ENCODE results near the gene MOV10L1. TPM values are rescaled to one million over a fixed set of nuclear protein-coding genes. Genes with fewer than 3 reads are reported as not detected.

MOV10L1 gene
- total RNA-seq, 2 experiments from 2014 or later = 0.22 to 1.1 TPM

- H4K20me1 ChIP-seq (ENCODE audit: insufficient read depth, low read length) = no peaks in the 10 kb centered on the region
- no peaks in the 10 kb centered on the region for H3K9me3 ChIP-seq (ENCODE audit: low read length)
- DNase-seq (ENCODE audit: low spot score) = no peak
- H3K79me2 ChIP-seq (ENCODE audit: insufficient read depth, low read depth, low read length) = no peaks in the 10 kb centered on the region
- BruUV-seq (replicated peaks) = no TSS peak
- H3K36me3 ChIP-seq (ENCODE audit: insufficient read depth, low read length) = peaks cover 86% of the 10 kb centered on the region
- TF ChIP-seq CTCF (conservative IDR thresholded peaks at IDR 0.05; ENCODE audit: low read length) = no peak
- TF ChIP-seq EZH2phosphoT487 (IDR thresholded peaks at IDR 0.05; ENCODE audit: borderline replicate concordance, low read depth, low read length) = no peak
- H2AFZ ChIP-seq (ENCODE audit: low read length) = no peak overlapping the region
- H3K27ac ChIP-seq (ENCODE audit: low read depth, low read length, poor library complexity, severe bottlenecking) = no peak overlapping the region
- POLR2A ChIA-PET = no interaction called here
- no peak overlapping the region for H3K4me3 ChIP-seq (ENCODE audit: low read depth, low read length, poor library complexity, severe bottlenecking)
- peaks cover 14% of the 10 kb centered on the region for H3K4me1 ChIP-seq (ENCODE audit: insufficient read depth, low read length, poor library complexity, severe bottlenecking)
- H3K9me2 ChIP-seq (ENCODE audit: insufficient read depth, low read length) = no peaks in the 10 kb centered on the region
- CTCF ChIA-PET (ENCODE audit: unreplicated experiment) = no interaction called here
- intact Hi-C loops (cut with micrococcal nuclease; ENCODE audit: unreplicated experiment) = no loop called here
- no peak overlapping the region for H3K4me2 ChIP-seq (ENCODE audit: low read length)
These were observed 120.8 kb downstream of the MOV10L1 start for GRCh38 chr22:50210378-50211139.

- H3K4me2 ChIP-seq (ENCODE audit: low read length) = no peak overlapping the region
- H3K9me2 ChIP-seq (ENCODE audit: insufficient read depth, low read length) = no peaks in the 10 kb centered on the region
- ChIA-PET POLR2A (no interaction called here), CTCF (ENCODE audit: unreplicated experiment) (no interaction called here)
- no peaks in the 10 kb centered on the region for H3K9me3 ChIP-seq (ENCODE audit: low read length)
- H3K36me3 ChIP-seq (ENCODE audit: insufficient read depth, low read length) = peaks cover 88% of the 10 kb centered on the region
- no peak overlapping the region for H2AFZ ChIP-seq (ENCODE audit: low read length)
- H4K20me1 ChIP-seq (ENCODE audit: insufficient read depth, low read length) = no peaks in the 10 kb centered on the region
- no TSS peak for BruUV-seq (replicated peaks)
- H3K4me1 ChIP-seq (ENCODE audit: insufficient read depth, low read length, poor library complexity, severe bottlenecking) = peaks cover 14% of the 10 kb centered on the region
- DNase-seq (ENCODE audit: low spot score) = no peak
- intact Hi-C loops (cut with micrococcal nuclease; ENCODE audit: unreplicated experiment) = no loop called here
- no peaks in the 10 kb centered on the region for H3K79me2 ChIP-seq (ENCODE audit: insufficient read depth, low read depth, low read length)
- H3K27ac ChIP-seq (ENCODE audit: low read depth, low read length, poor library complexity, severe bottlenecking) = no peak overlapping the region
- no peak overlapping the region for H3K4me3 ChIP-seq (ENCODE audit: low read depth, low read length, poor library complexity, severe bottlenecking)
- no peak for TF ChIP-seq EZH2phosphoT487 (IDR thresholded peaks at IDR 0.05; ENCODE audit: borderline replicate concordance, low read depth, low read length)
- TF ChIP-seq CTCF (conservative IDR thresholded peaks at IDR 0.05; ENCODE audit: low read length) = no peak
These were observed 121.3 kb downstream of the MOV10L1 start for GRCh38 chr22:50211147-50211546.

Other genes starting within 250 kb of the MOV10L1 start
- gene ZBED4, start 236.2 kb upstream of the MOV10L1 start, total RNA-seq (2014; rRNA removed; shearing (Covaris generic)) = 27.8 and 30.4 TPM in 2 replicates
- gene ZBED4, start 236.2 kb upstream of the MOV10L1 start, total RNA-seq (2022) = 31.6 and 33.6 TPM in 2 replicates
- 6.4 and 11.7 TPM in 2 replicates for gene ALG12, start 171.6 kb upstream of the MOV10L1 start, total RNA-seq (2014; rRNA removed; shearing (Covaris generic))
- 11.4 and 14.0 TPM in 2 replicates for gene ALG12, start 171.6 kb upstream of the MOV10L1 start, total RNA-seq (2022)
- gene CRELD2, start 171.4 kb upstream of the MOV10L1 start, total RNA-seq (2014; rRNA removed; shearing (Covaris generic)) = 32.5 and 35.3 TPM in 2 replicates
- 27.4 and 32.0 TPM in 2 replicates for gene CRELD2, start 171.4 kb upstream of the MOV10L1 start, total RNA-seq (2022)
- gene PIM3, start 129.2 kb upstream of the MOV10L1 start, total RNA-seq (2014; rRNA removed; shearing (Covaris generic)) = 74.3 and 81.7 TPM in 2 replicates
- 60.5 and 66.5 TPM in 2 replicates for gene PIM3, start 129.2 kb upstream of the MOV10L1 start, total RNA-seq (2022)
- gene IL17REL, start 77.2 kb upstream of the MOV10L1 start, total RNA-seq (2014; rRNA removed; shearing (Covaris generic)) = 0.03 TPM in 1 of 2 replicates, not detected in the other
- not detected in 2 replicates for gene IL17REL, start 77.2 kb upstream of the MOV10L1 start, total RNA-seq (2022)
- 0.06 TPM in 1 of 2 replicates, not detected in the other for gene TTLL8, start 31.7 kb upstream of the MOV10L1 start, total RNA-seq (2014; rRNA removed; shearing (Covaris generic))
- 0.72 and 1.3 TPM in 2 replicates for gene TTLL8, start 31.7 kb upstream of the MOV10L1 start, total RNA-seq (2022)
- gene MLC1, start 4.6 kb upstream of the MOV10L1 start, total RNA-seq (2014; rRNA removed; shearing (Covaris generic)) = 0.16 TPM in 1 of 2 replicates, not detected in the other
- gene MLC1, start 4.6 kb upstream of the MOV10L1 start, total RNA-seq (2022) = not detected in 2 replicates
- not detected in 2 replicates for gene PANX2, start 80.7 kb downstream of the MOV10L1 start, total RNA-seq (2014; rRNA removed; shearing (Covaris generic))
- not detected in 2 replicates for gene PANX2, start 80.7 kb downstream of the MOV10L1 start, total RNA-seq (2022)
- 111 and 126 TPM in 2 replicates for gene TRABD, start 95.9 kb downstream of the MOV10L1 start, total RNA-seq (2014; rRNA removed; shearing (Covaris generic))
- gene TRABD, start 95.9 kb downstream of the MOV10L1 start, total RNA-seq (2022) = 119 and 128 TPM in 2 replicates
- gene SELENOO, start 111.0 kb downstream of the MOV10L1 start, total RNA-seq (2014; rRNA removed; shearing (Covaris generic)) = 43.7 and 44.2 TPM in 2 replicates
- 34.0 and 40.2 TPM in 2 replicates for gene SELENOO, start 111.0 kb downstream of the MOV10L1 start, total RNA-seq (2022)
- gene TUBGCP6, start 155.0 kb downstream of the MOV10L1 start, total RNA-seq (2014; rRNA removed; shearing (Covaris generic)) = 52.8 and 57.7 TPM in 2 replicates
- gene TUBGCP6, start 155.0 kb downstream of the MOV10L1 start, total RNA-seq (2022) = 63.2 and 68.8 TPM in 2 replicates
- gene HDAC10, start 161.3 kb downstream of the MOV10L1 start, total RNA-seq (2014; rRNA removed; shearing (Covaris generic)) = 47.4 and 49.4 TPM in 2 replicates
- 74.6 and 74.9 TPM in 2 replicates for gene HDAC10, start 161.3 kb downstream of the MOV10L1 start, total RNA-seq (2022)
- 90.8 and 93.6 TPM in 2 replicates for gene MAPK12, start 171.7 kb downstream of the MOV10L1 start, total RNA-seq (2014; rRNA removed; shearing (Covaris generic))
- 84.9 and 90.1 TPM in 2 replicates for gene MAPK12, start 171.7 kb downstream of the MOV10L1 start, total RNA-seq (2022)
- gene MAPK11, start 180.4 kb downstream of the MOV10L1 start, total RNA-seq (2014; rRNA removed; shearing (Covaris generic)) = 12.0 and 13.0 TPM in 2 replicates
- 18.6 and 19.7 TPM in 2 replicates for gene MAPK11, start 180.4 kb downstream of the MOV10L1 start, total RNA-seq (2022)
- 10.7 and 13.6 TPM in 2 replicates for gene PLXNB2, start 217.6 kb downstream of the MOV10L1 start, total RNA-seq (2014; rRNA removed; shearing (Covaris generic))
- gene PLXNB2, start 217.6 kb downstream of the MOV10L1 start, total RNA-seq (2022) = 38.9 and 39.2 TPM in 2 replicates
- 25.0 and 31.6 TPM in 2 replicates for gene DENND6B, start 237.0 kb downstream of the MOV10L1 start, total RNA-seq (2014; rRNA removed; shearing (Covaris generic))
- 38.1 and 45.0 TPM in 2 replicates for gene DENND6B, start 237.0 kb downstream of the MOV10L1 start, total RNA-seq (2022)